ENCODE measurements around the gene ATL3.

GRCh38 chr11:63694596-63694995, 23.4 kb upstream of the ATL3 start:
- TF ChIP-seq CTCF (IDR thresholded peaks at IDR 0.05; ENCODE audit: low read depth, low read length) (no peak), POLR2A (IDR thresholded peaks at IDR 0.05; ENCODE audit: extremely low read depth, insufficient read length) (no peak)

Measured in NB4 (cell line).